C4-2B (cell line): ENCODE data around the gene XPO4.

Experiments used
- ZFX ChIP-seq: fragments of 450-650 bp; IDR thresholded peaks from 2 replicates; pipeline ENCODE4 v1.6.1; 2017
- TF ChIP-seq, protein P1 (sequence below): fragments of 450-650 bp; conservative IDR thresholded peaks from 2 replicates; pipeline ENCODE4 v1.5.1; 2017; ENCODE audit warnings: mild to moderate bottlenecking

DNA sequence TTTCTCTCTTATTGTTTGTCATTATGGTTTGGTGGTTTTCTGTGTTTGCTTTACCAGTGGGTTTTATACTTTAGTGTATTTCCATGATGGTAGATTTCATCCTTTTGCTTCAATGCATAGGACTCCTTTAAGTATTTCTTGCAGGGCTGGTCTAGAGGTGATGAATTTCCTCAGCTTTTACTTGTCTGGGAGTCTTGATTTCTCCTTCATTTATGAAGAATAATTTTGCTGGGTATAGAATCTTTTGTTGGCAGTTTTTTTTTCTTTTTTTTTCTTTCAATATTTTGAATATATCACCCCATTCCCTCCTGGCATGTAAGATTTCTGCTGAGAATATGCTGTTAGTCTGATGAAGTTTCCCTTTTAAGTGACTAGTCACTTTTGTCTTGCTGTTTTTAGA is 148.5 kb downstream of the XPO4 start:
- TF ChIP-seq, protein P1, sequence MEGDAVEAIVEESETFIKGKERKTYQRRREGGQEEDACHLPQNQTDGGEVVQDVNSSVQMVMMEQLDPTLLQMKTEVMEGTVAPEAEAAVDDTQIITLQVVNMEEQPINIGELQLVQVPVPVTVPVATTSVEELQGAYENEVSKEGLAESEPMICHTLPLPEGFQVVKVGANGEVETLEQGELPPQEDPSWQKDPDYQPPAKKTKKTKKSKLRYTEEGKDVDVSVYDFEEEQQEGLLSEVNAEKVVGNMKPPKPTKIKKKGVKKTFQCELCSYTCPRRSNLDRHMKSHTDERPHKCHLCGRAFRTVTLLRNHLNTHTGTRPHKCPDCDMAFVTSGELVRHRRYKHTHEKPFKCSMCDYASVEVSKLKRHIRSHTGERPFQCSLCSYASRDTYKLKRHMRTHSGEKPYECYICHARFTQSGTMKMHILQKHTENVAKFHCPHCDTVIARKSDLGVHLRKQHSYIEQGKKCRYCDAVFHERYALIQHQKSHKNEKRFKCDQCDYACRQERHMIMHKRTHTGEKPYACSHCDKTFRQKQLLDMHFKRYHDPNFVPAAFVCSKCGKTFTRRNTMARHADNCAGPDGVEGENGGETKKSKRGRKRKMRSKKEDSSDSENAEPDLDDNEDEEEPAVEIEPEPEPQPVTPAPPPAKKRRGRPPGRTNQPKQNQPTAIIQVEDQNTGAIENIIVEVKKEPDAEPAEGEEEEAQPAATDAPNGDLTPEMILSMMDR: no peak
- no peak for TF ChIP-seq ZFX
